Suprapubic skin (tissue), 4 donors: ENCODE results near the gene LRFN2. TPM values are rescaled to one million over a fixed set of nuclear protein-coding genes. Genes with fewer than 3 reads are reported as not detected.

ENCODE experiments used
- DNase-seq, 2 donors: peaks; one replicate each; pipeline ENCODE4 v3.0.0-alpha.2; 2019; ENCODE audit warnings: low spot score in 2 of 2
- H3K27ac ChIP-seq: fragments of 200-600 bp; sonication (generic); one replicate; pipeline ENCODE4 v1.5.1; 2019
- H3K27me3 ChIP-seq: fragments of 200-600 bp; sonication (generic); one replicate; pipeline ENCODE4 v1.5.1; 2019
- H3K36me3 ChIP-seq: fragments of 200-600 bp; sonication (generic); one replicate; pipeline ENCODE4 v1.5.1; 2019
- H3K4me1 ChIP-seq: fragments of 200-600 bp; sonication (generic); one replicate; pipeline ENCODE4 v1.5.1; 2019
- H3K4me3 ChIP-seq: fragments of 200-600 bp; sonication (generic); one replicate; pipeline ENCODE4 v1.5.1; 2019; ENCODE audit warnings: mild to moderate bottlenecking
- H3K9me3 ChIP-seq: fragments of 200-600 bp; sonication (generic); one replicate; pipeline ENCODE4 v1.5.1; 2019
- CTCF ChIP-seq, 2 donors: fragments of 200-600 bp in 1 of 2; fragments of 450-650 bp in 1 of 2; sonication (generic) in 1 of 2; IDR thresholded peaks; one replicate each; pipeline ENCODE4 v1.5.1; 2016 to 2019; ENCODE audit warnings: antibody characterized with exemption in 2 of 2, mild to moderate bottlenecking in 1 of 2, moderate library complexity in 1 of 2
- EP300 ChIP-seq: sonication (generic); formaldehyde crosslinking; IDR thresholded peaks from one replicate; pipeline ENCODE4 v1.6.1; 2017; ENCODE audit warnings: antibody characterized with exemption
- POLR2A ChIP-seq, 2 donors: fragments of 450-650 bp; IDR thresholded peaks; one replicate each; pipeline ENCODE4 v1.6.1; 2017; ENCODE audit warnings: antibody characterized with exemption in 2 of 2, mild to moderate bottlenecking in 2 of 2, moderate library complexity in 2 of 2
- POLR2AphosphoS5 ChIP-seq, 3 donors: sonication (generic); formaldehyde crosslinking; IDR thresholded peaks; one replicate each; pipeline ENCODE4 v1.6.1; 2017; ENCODE audit warnings: antibody characterized with exemption in 3 of 3
- WGBS: methylation state at CpG from one replicate; pipeline ENCODE4 v1.1.5; 2018; 5-methylcytosine and 5-hydroxymethylcytosine counted together
- total RNA-seq, 4 donors: library from RNA; depleted of rRNA; stranded (reverse); fragments of >200 nt; gene quantifications; one replicate each; pipeline ENCODE4 v1.1.0, GENCODE V29; 2016

The LRFN2 gene
- total RNA-seq, 4 donors from 2014 or later: not detected

GRCh38 chr6:40620574-40621240 is 33.5 kb upstream of the LRFN2 start:
- Histone ChIP-seq H3K36me3 (no peaks in the 10 kb centered on the region), H3K4me3 (no peak overlapping the region), H3K9me3 (no peaks in the 10 kb centered on the region), H3K4me1 (no peaks in the 10 kb centered on the region), H3K27ac (no peak overlapping the region), H3K27me3 (peaks cover 34% of the 10 kb centered on the region)
- no peak for DNase-seq
- TF ChIP-seq POLR2AphosphoS5 (IDR thresholded peaks at IDR 0.05): no peak
- no peak for TF ChIP-seq CTCF (IDR thresholded peaks at IDR 0.05)
- TF ChIP-seq EP300: no peak
- no peak for TF ChIP-seq POLR2A (IDR thresholded peaks at IDR 0.05)
- WGBS: 55% methylated on average over 9 of the region's 9 CpGs

- peaks cover 60% of the 10 kb centered on the region for H3K27me3 ChIP-seq
Measured at GRCh38 chr6:40614671-40615070, 27.5 kb upstream of the LRFN2 start.

GRCh38 chr6:40611912-40612311 is 24.7 kb upstream of the LRFN2 start:
- Histone ChIP-seq H3K9me3 (no peaks in the 10 kb centered on the region), H3K4me1 (no peaks in the 10 kb centered on the region), H3K36me3 (no peaks in the 10 kb centered on the region), H3K27ac (no peak overlapping the region), H3K27me3 (peaks cover 64% of the 10 kb centered on the region), H3K4me3 (no peak overlapping the region)
- no peak for DNase-seq
- WGBS: 63% methylated on average over 8 of the region's 8 CpGs
- TF ChIP-seq CTCF (IDR thresholded peaks at IDR 0.05) (no peak), POLR2A (IDR thresholded peaks at IDR 0.05) (no peak), POLR2AphosphoS5 (IDR thresholded peaks at IDR 0.05) (no peak), EP300 (no peak)

More at GRCh38 chr6:40614671-40615070, 27.5 kb upstream of the LRFN2 start:
- H3K4me1 ChIP-seq: no peaks in the 10 kb centered on the region
- no peaks in the 10 kb centered on the region for H3K36me3 ChIP-seq
- no peaks in the 10 kb centered on the region for H3K9me3 ChIP-seq
- TF ChIP-seq POLR2AphosphoS5 (IDR thresholded peaks at IDR 0.05) (no peak), POLR2A (IDR thresholded peaks at IDR 0.05) (no peak), EP300 (no peak), CTCF (IDR thresholded peaks at IDR 0.05) (no peak)
- no peak overlapping the region for H3K4me3 ChIP-seq
- DNase-seq: no peak
- 56% methylated on average over 6 of the region's 6 CpGs for WGBS
- H3K27ac ChIP-seq: no peak overlapping the region

GRCh38 chr6:40611434-40611833 is 24.3 kb upstream of the LRFN2 start:
- Histone ChIP-seq H3K4me1 (no peaks in the 10 kb centered on the region), H3K27me3 (peaks cover 59% of the 10 kb centered on the region), H3K4me3 (no peak overlapping the region), H3K36me3 (no peaks in the 10 kb centered on the region), H3K9me3 (no peaks in the 10 kb centered on the region), H3K27ac (no peak overlapping the region)
- no peak for TF ChIP-seq EP300
- TF ChIP-seq POLR2AphosphoS5 (IDR thresholded peaks at IDR 0.05): no peak
- TF ChIP-seq CTCF (IDR thresholded peaks at IDR 0.05): no peak
- TF ChIP-seq POLR2A (IDR thresholded peaks at IDR 0.05): no peak
- DNase-seq: no peak
- 57% methylated on average over 5 of the region's 5 CpGs for WGBS

GRCh38 chr6:40610229-40610628 is 23.1 kb upstream of the LRFN2 start:
- no peak for TF ChIP-seq CTCF (IDR thresholded peaks at IDR 0.05)
- no peak for TF ChIP-seq EP300
- TF ChIP-seq POLR2A (IDR thresholded peaks at IDR 0.05): no peak
- TF ChIP-seq POLR2AphosphoS5 (IDR thresholded peaks at IDR 0.05): no peak
- 21% methylated on average over 2 of the region's 2 CpGs for WGBS
- Histone ChIP-seq H3K4me1 (no peaks in the 10 kb centered on the region), H3K9me3 (no peaks in the 10 kb centered on the region), H3K36me3 (no peaks in the 10 kb centered on the region), H3K27ac (no peak overlapping the region), H3K4me3 (no peak overlapping the region), H3K27me3 (peaks cover 58% of the 10 kb centered on the region)
- DNase-seq: no peak
